ENCODE measurements around the gene FAM219B. TPM values are rescaled to one million over a fixed set of nuclear protein-coding genes. Genes with fewer than 3 reads are reported as not detected.

The FAM219B gene
- 28.0 TPM for total RNA-seq
- polyA plus RNA-seq, result 25.5 TPM
- long read RNA-seq, donor 1, result 0 reads
- long read RNA-seq, donor 2, result 0 reads
- long read RNA-seq, donor 3, partial matches to known transcripts, result 0 of 4 reads
- long read RNA-seq, donor 3, other reads (novel, unspliced or antisense), result 0 of 4 reads
- long read RNA-seq, donor 4, partial matches to known transcripts, result 0 of 2 reads
- long read RNA-seq, donor 4, other reads (novel, unspliced or antisense), result 0 of 2 reads
- long read RNA-seq, donor 5, partial matches to known transcripts, result 0 of 8 reads
- long read RNA-seq, donor 5, other reads (novel, unspliced or antisense), result 0 of 8 reads
- long read RNA-seq, donor 6, partial matches to known transcripts, result 0 of 5 reads
- long read RNA-seq, donor 6, other reads (novel, unspliced or antisense), result 0 of 5 reads
- long read RNA-seq, donor 7, partial matches to known transcripts, result 0 of 2 reads
- long read RNA-seq, donor 7, other reads (novel, unspliced or antisense), result 0 of 2 reads
- long read RNA-seq, donor 8, partial matches to known transcripts, result 0 of 3 reads
- long read RNA-seq, donor 8, other reads (novel, unspliced or antisense), result 0 of 3 reads
- long read RNA-seq, donor 9, partial matches to known transcripts, result 5 of 7 reads
- long read RNA-seq, donor 9, other reads (novel, unspliced or antisense), result 0 of 7 reads
- long read RNA-seq, donor 10, partial matches to known transcripts, result 0 of 3 reads
- long read RNA-seq, donor 10, other reads (novel, unspliced or antisense), result 0 of 3 reads

GRCh38 chr15:74906450-74907162 is at the start of gene FAM219B:
Gene FAM219B (minus strand): TSS chr15:74906851. CDS start chr15:74906800, 51 bp downstream.
- Histone ChIP-seq H3K4me1 (ENCODE audit: control insufficient read depth in 2 of 2, insufficient read depth in 2 of 2, low read length in 2 of 2) (peaks cover 12 to 18% of the 10 kb centered on the region in 2 donors), H3K27me3 (ENCODE audit: control insufficient read depth in 2 of 2, insufficient read depth in 1 of 2, low read length in 1 of 2) (no peaks in the 10 kb centered on the region), H3K36me3 (ENCODE audit: control insufficient read depth in 2 of 2, insufficient read depth in 2 of 2, low read length in 1 of 2) (peaks cover 0 to 21% of the 10 kb centered on the region in 2 donors), H3K9me3 (ENCODE audit: control insufficient read depth in 2 of 2, insufficient read depth in 1 of 2, low read length in 1 of 2) (no peaks in the 10 kb centered on the region), H3K4me3 (ENCODE audit: low read length in 2 of 2) (peak within 1 kb of the TSS; percentile 88 to 94), H3K27ac (ENCODE audit: low read depth in 1 of 2, low read length in 1 of 2) (peak within 1 kb of the TSS; percentile 57 to 80)
- under 1% methylated on average over 74 of the region's 74 CpGs for WGBS
- DNase-seq (ENCODE audit: low read depth in 6 of 9, low spot score in 9 of 9), result peak in 5 of 9 donors; percentile 38 to 74 (median 49)

- Histone ChIP-seq H3K27ac (ENCODE audit: low read depth in 1 of 2, low read length in 1 of 2) (peak overlapping the region in 1 of 2 donors; percentile 52), H3K4me1 (ENCODE audit: control insufficient read depth in 2 of 2, insufficient read depth in 2 of 2, low read length in 2 of 2) (peaks cover 13 to 39% of the 10 kb centered on the region in 2 donors), H3K27me3 (ENCODE audit: control insufficient read depth in 2 of 2, insufficient read depth in 1 of 2, low read length in 1 of 2) (peaks cover 43 to 61% of the 10 kb centered on the region in 2 donors), H3K9me3 (ENCODE audit: control insufficient read depth in 2 of 2, insufficient read depth in 1 of 2, low read length in 1 of 2) (peaks cover 0 to 1% of the 10 kb centered on the region in 2 donors), H3K4me3 (ENCODE audit: low read length in 2 of 2) (peak overlapping the region; percentile 40 to 66), H3K36me3 (ENCODE audit: control insufficient read depth in 2 of 2, insufficient read depth in 2 of 2, low read length in 1 of 2) (no peaks in the 10 kb centered on the region)
- peak in 8 of 9 donors; percentile 27 to 79 (median 48) for DNase-seq (ENCODE audit: low read depth in 6 of 9, low spot score in 9 of 9)
- 26% methylated on average over 88 of the region's 88 CpGs for WGBS
These were observed 49.4 kb upstream of the FAM219B start for GRCh38 chr15:74955796-74956647.

GRCh38 chr15:74955017-74955416 is 48.4 kb upstream of the FAM219B start:
- 91% methylated on average over 8 of the region's 8 CpGs for WGBS
- peaks cover 38 to 51% of the 10 kb centered on the region in 2 donors for H3K27me3 ChIP-seq (ENCODE audit: control insufficient read depth in 2 of 2, insufficient read depth in 1 of 2, low read length in 1 of 2)
- H3K4me3 ChIP-seq (ENCODE audit: low read length in 2 of 2), result no peak overlapping the region
- peaks cover 0 to 1% of the 10 kb centered on the region in 2 donors for H3K9me3 ChIP-seq (ENCODE audit: control insufficient read depth in 2 of 2, insufficient read depth in 1 of 2, low read length in 1 of 2)
- H3K4me1 ChIP-seq (ENCODE audit: control insufficient read depth in 2 of 2, insufficient read depth in 2 of 2, low read length in 2 of 2), result peaks cover 13 to 43% of the 10 kb centered on the region in 2 donors
- no peaks in the 10 kb centered on the region for H3K36me3 ChIP-seq (ENCODE audit: control insufficient read depth in 2 of 2, insufficient read depth in 2 of 2, low read length in 1 of 2)
- no peak overlapping the region for H3K27ac ChIP-seq (ENCODE audit: low read depth in 1 of 2, low read length in 1 of 2)
- no peak for DNase-seq (ENCODE audit: low read depth in 6 of 9, low spot score in 9 of 9)

- DNase-seq (ENCODE audit: low read depth in 6 of 9, low spot score in 9 of 9), result no peak
- H3K4me1 ChIP-seq (ENCODE audit: control insufficient read depth in 2 of 2, insufficient read depth in 2 of 2, low read length in 2 of 2), result peaks cover 13 to 44% of the 10 kb centered on the region in 2 donors
- H3K9me3 ChIP-seq (ENCODE audit: control insufficient read depth in 2 of 2, insufficient read depth in 1 of 2, low read length in 1 of 2), result peaks cover 0 to 1% of the 10 kb centered on the region in 2 donors
- H3K36me3 ChIP-seq (ENCODE audit: control insufficient read depth in 2 of 2, insufficient read depth in 2 of 2, low read length in 1 of 2), result no peaks in the 10 kb centered on the region
- no peak overlapping the region for H3K27ac ChIP-seq (ENCODE audit: low read depth in 1 of 2, low read length in 1 of 2)
- H3K27me3 ChIP-seq (ENCODE audit: control insufficient read depth in 2 of 2, insufficient read depth in 1 of 2, low read length in 1 of 2), result peaks cover 34 to 46% of the 10 kb centered on the region in 2 donors
- H3K4me3 ChIP-seq (ENCODE audit: low read length in 2 of 2), result no peak overlapping the region
These were observed 47.9 kb upstream of the FAM219B start for GRCh38 chr15:74954515-74954914.

GRCh38 chr15:74951006-74951405 is 44.4 kb upstream of the FAM219B start:
- peaks cover 0 to 1% of the 10 kb centered on the region in 2 donors for H3K9me3 ChIP-seq (ENCODE audit: control insufficient read depth in 2 of 2, insufficient read depth in 1 of 2, low read length in 1 of 2)
- H3K4me1 ChIP-seq (ENCODE audit: control insufficient read depth in 2 of 2, insufficient read depth in 2 of 2, low read length in 2 of 2), result peaks cover 2 to 20% of the 10 kb centered on the region in 2 donors
- H3K27ac ChIP-seq (ENCODE audit: low read depth in 1 of 2, low read length in 1 of 2), result no peak overlapping the region
- WGBS, result 87% methylated on average over 3 of the region's 3 CpGs
- DNase-seq (ENCODE audit: low read depth in 6 of 9, low spot score in 9 of 9), result no peak
- no peak overlapping the region for H3K4me3 ChIP-seq (ENCODE audit: low read length in 2 of 2)
- H3K27me3 ChIP-seq (ENCODE audit: control insufficient read depth in 2 of 2, insufficient read depth in 1 of 2, low read length in 1 of 2), result peaks cover 2 to 12% of the 10 kb centered on the region in 2 donors
- H3K36me3 ChIP-seq (ENCODE audit: control insufficient read depth in 2 of 2, insufficient read depth in 2 of 2, low read length in 1 of 2), result no peaks in the 10 kb centered on the region

GRCh38 chr15:74950078-74950908 is 43.6 kb upstream of the FAM219B start:
- peak; percentile 40 to 88 (median 79) for DNase-seq (ENCODE audit: low read depth in 6 of 9, low spot score in 9 of 9)
- Histone ChIP-seq H3K27ac (ENCODE audit: low read depth in 1 of 2, low read length in 1 of 2) (no peak overlapping the region), H3K9me3 (ENCODE audit: control insufficient read depth in 2 of 2, insufficient read depth in 1 of 2, low read length in 1 of 2) (no peaks in the 10 kb centered on the region), H3K4me1 (ENCODE audit: control insufficient read depth in 2 of 2, insufficient read depth in 2 of 2, low read length in 2 of 2) (peaks cover 0 to 12% of the 10 kb centered on the region in 2 donors), H3K4me3 (ENCODE audit: low read length in 2 of 2) (no peak overlapping the region), H3K27me3 (ENCODE audit: control insufficient read depth in 2 of 2, insufficient read depth in 1 of 2, low read length in 1 of 2) (peaks cover 0 to 5% of the 10 kb centered on the region in 2 donors), H3K36me3 (ENCODE audit: control insufficient read depth in 2 of 2, insufficient read depth in 2 of 2, low read length in 1 of 2) (no peaks in the 10 kb centered on the region)
- 61% methylated on average over 7 of the region's 7 CpGs for WGBS

GRCh38 chr15:74937590-74938371 is 31.1 kb upstream of the FAM219B start, which contains the start of gene COX5A:
Gene COX5A (minus strand): TSS chr15:74938073. CDS start chr15:74938014, 59 bp downstream.
- Histone ChIP-seq H3K4me3 (ENCODE audit: low read length in 2 of 2) (peak within 1 kb of the TSS; percentile 78 to 99), H3K27ac (ENCODE audit: low read depth in 1 of 2, low read length in 1 of 2) (peak within 1 kb of the TSS; percentile 69 to 93), H3K27me3 (ENCODE audit: control insufficient read depth in 2 of 2, insufficient read depth in 1 of 2, low read length in 1 of 2) (no peaks in the 10 kb centered on the region), H3K9me3 (ENCODE audit: control insufficient read depth in 2 of 2, insufficient read depth in 1 of 2, low read length in 1 of 2) (no peaks in the 10 kb centered on the region), H3K4me1 (ENCODE audit: control insufficient read depth in 2 of 2, insufficient read depth in 2 of 2, low read length in 2 of 2) (peaks cover 4 to 15% of the 10 kb centered on the region in 2 donors), H3K36me3 (ENCODE audit: control insufficient read depth in 2 of 2, insufficient read depth in 2 of 2, low read length in 1 of 2) (peaks cover 0 to 4% of the 10 kb centered on the region in 2 donors)
- peak; percentile 77 to 97 (median 90) for DNase-seq (ENCODE audit: low read depth in 6 of 9, low spot score in 9 of 9)
- under 1% methylated on average over 85 of the region's 85 CpGs for WGBS
